T follicular helper cell (primary cell): Measurements from ENCODE around the gene MTCL1.

ENCODE experiments used
- DNase-seq: peaks from one replicate; pipeline ENCODE4 v3.0.0-alpha.2; 2020; ENCODE audit warnings: low read depth

The MTCL1 gene

DNA sequence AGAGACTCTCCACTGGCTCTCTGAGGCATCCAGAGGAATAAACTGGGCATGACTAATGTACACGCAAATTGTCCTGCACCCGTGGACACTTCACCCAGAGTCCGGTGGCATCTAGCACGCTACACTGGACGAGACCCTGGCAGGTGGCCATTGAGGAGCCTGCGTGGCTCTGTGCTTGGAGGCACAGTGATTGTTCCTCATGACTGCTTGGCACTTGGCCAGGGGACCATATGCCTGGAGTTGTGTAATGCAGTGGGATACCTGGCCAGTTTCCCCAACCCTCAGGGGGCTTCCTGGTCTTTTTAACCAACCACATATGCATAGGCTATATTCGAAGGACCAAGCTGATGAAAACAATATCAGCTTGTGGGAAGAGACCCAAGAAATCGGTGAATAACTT, 66.6 kb downstream of the MTCL1 start:
- DNase-seq, result no peak

DNA sequence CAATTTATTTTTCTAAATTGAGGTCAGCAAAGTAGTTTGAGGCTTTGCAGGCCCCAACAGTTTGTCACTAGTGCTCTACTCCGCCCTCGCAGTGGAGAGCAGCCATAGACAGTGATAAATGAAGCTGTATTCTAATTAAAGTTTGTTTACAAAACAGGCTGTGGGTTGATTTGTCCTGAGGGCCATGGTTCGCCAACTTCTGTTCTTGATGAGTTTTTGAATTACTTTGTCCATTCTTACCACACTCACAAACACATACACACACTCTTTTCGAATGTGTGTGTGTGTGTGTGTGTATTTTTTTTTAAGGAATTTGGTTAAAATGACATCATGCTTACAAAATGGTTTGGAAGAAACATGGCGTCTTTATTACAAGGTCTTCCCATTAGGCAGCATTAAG, 68.6 kb downstream of the MTCL1 start:
- no peak for DNase-seq

DNA sequence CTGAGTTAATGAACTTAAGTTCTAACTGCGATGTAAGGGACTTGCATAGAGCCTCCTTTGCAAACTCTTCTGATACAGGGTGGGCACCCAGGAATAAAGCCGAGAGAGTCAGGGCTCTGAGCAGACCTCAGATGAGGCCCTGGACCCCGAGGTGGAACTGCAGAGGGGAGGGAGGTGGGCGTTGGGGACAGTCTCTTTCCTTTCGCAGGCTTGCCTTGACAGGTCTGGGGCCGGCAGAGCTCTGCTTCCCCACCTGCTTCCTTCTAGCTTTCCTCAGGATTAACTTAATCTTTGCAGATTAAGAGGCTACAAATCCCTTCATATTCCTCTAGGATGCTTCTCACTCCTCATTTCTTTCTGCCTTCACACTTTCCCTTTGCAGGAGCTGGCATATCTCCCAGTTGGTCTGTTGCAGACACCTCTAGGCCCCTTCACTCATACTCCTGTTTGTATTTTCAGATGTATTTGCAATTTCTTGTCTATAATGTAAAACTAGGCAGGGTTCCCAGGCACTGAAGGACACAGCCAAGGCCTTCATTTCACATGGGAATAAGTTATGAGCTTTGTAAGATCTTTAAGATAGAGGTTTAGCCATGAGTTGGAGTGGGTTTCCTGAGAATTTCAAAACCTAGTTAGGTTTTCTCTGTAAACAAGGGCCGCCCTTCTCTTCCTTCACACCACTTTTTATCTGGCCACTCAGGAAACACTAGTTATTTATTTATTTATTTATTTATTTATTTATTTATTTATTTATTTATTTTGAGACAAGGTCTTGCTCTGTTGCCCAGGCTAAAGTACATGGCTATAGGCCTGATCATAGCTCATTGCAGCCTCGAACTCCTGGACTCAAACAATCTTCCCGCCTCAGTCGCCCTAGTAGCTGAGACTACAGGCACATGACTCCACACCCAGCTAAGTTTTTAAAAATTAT, 70.9 kb downstream of the MTCL1 start:
- DNase-seq, result no peak

DNA sequence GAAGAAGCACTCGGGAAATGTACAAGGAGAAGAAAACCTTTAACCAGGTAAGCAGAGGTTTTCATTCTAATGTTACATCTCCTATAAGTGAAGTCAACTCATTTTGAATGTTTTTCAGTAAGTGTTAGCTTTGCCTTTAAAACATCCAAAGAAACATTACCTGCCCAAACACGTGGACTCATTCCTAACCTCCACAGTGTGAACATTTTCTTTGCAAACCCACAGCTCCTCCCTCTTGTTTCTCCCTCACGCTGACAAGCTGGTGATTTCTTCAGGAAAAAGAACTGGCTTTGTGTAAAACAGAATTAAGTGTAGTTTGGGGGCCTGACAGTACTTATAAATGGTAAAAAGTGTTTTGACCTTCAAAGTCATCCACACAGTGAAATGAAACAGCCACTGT, 72.5 kb downstream of the MTCL1 start:
- no peak for DNase-seq

DNA sequence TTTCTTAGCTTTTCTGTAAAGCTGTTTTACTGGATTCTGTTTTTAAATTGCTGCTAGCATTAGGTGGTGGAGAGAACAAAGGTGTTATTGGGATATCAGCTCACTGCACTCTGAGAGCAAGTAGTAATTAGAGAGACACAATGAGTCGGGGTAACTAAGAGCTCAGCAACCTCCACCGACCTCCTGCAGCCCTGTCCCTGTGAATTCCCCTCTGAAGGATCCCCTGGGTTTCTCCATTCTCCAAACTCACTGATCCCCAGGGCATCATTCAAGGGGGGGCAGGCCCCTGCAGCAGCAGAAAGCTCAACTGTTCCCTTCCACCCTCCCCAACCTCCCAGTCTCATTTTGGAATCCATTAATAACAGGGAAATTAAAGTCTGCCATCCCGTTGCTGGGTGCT, 73.0 kb downstream of the MTCL1 start:
- DNase-seq, result no peak

DNA sequence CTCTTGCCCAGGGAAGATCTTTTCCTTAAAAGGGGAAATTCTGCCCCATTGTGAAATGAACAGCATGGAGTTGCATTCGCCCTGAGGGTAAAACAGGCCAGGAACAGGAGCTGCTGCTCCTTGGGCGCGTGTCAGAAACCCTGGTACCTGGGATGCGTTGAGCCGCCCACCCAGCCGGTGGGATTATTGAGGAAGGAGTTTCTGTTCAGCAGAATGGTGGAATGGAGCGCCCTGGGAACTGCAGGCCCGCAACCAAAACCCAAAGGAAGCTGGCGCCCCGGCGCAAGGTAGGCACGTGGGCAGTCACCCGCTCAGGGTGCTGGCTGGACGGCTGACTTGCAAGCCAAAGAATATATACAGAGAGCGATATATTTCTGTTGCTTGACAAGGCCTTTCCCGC, 73.5 kb downstream of the MTCL1 start:
- no peak for DNase-seq

DNA sequence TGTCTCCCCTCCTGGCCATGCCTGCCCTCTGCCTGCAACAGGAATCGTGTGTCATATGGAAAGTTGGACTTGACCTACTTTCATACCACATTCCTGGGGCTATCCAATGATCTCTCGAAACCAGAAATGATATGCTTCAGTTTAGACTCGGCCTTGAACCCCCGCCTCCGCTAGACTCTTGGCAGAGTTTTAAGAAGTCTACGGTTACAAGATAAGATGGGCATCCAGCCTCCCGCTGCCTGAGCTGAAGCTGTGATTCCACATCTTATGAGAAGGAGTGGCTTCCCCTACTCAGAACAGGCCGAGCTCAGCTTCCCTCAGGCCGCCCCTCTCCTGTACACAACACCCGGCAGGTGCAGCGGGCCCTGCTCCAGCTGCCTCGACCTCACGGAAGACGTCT, 73.9 kb downstream of the MTCL1 start:
- no peak for DNase-seq

DNA sequence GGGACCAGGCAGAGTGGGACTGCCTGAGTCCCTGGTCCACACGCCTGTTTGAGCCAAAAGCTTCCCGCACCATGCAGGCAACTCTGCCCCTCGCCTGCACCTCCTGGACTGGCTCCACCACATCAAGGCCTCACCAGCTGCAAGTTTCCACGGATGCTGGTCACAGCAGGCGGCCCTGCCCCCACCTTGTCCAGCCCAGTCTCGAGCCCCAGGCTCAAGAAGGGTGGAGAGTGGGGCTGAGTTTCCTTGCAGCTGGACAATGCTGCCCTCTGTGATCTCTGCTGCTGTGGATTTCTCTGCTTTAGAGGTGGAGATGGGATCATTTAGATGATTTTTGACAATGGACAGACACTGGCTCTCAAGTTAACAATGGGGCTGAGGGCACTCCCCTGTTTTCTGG, 74.9 kb downstream of the MTCL1 start:
- no peak for DNase-seq

DNA sequence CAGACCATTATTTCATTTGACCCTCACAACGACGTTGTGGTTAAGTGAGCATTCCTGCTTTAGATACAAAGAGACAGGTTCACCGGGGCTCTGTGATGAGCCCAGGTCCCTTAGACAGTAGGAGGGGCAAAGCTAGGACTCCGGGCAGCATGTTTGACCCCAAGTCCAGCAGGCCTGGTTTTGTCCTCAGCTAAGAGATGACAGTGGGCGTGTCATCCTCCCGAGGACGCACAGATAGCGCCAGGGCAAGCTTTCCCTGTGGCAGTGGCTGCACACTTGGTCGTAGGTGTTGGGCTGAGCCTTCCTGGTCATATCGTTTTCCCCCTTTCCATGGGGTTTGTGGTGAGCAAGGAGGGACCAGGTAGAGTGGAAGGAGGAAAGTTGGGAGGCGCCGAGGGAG, 76.3 kb downstream of the MTCL1 start:
- no peak for DNase-seq

DNA sequence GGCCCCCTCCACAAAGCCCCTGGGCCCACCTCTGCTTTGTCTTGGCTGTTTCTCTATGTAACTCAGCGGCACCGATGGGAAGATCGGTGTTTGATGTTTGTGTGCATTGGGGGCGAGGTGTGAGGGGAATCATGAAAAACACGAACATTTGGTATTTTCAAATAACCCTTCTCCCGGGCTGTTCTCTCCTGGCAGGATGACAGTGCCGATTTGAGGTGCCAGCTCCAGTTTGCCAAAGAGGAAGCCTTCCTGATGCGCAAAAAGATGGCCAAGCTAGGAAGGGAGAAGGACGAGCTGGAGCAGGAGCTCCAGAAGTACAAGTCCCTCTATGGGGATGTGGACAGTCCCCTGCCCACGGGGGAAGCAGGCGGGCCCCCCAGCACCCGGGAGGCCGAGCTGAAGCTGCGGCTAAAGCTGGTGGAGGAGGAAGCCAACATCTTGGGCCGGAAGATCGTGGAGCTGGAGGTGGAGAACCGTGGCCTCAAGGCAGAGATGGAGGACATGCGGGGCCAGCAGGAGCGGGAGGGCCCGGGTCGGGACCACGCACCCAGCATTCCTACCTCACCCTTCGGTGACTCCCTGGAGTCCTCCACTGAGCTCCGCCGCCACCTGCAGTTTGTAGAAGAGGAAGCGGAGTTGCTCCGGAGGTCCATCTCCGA, 78.1 kb downstream of the MTCL1 start:
- no peak for DNase-seq

DNA sequence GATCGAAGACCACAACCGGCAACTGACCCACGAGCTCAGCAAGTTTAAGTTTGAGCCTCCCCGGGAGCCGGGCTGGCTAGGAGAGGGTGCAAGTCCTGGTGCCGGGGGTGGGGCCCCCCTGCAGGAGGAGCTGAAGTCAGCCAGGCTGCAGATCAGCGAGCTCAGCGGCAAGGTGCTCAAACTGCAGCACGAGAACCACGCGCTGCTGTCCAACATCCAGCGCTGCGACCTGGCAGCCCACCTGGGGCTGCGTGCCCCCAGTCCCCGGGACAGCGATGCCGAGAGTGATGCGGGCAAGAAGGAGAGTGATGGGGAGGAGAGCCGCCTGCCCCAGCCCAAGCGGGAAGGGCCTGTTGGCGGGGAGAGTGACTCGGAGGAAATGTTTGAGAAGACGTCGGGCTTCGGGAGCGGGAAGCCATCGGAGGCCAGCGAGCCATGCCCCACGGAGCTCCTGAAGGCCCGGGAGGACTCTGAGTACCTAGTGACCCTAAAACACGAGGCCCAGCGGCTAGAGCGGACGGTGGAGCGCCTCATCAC, 78.7 kb downstream of the MTCL1 start:
- DNase-seq, result no peak

DNA sequence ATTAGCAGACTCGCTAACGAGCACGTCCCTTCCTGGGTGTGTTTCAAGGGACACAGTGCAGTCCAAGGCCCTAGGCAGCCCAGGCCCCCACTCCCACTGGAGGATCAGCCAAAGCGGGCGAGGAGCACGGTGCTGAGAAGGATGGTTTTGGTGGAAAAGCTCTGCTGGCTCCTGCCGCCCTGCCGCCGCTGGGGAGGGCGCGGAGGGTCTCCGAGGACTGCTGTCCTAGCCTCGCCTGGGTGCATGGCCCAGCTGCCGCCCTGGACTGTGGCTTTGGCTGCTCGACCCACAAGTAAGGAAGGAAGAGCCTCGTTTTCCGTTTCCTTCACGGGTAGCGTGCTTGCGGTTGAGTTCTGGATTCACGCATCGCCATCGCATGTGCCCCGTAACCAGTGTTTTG, 79.9 kb downstream of the MTCL1 start:
- no peak for DNase-seq

DNA sequence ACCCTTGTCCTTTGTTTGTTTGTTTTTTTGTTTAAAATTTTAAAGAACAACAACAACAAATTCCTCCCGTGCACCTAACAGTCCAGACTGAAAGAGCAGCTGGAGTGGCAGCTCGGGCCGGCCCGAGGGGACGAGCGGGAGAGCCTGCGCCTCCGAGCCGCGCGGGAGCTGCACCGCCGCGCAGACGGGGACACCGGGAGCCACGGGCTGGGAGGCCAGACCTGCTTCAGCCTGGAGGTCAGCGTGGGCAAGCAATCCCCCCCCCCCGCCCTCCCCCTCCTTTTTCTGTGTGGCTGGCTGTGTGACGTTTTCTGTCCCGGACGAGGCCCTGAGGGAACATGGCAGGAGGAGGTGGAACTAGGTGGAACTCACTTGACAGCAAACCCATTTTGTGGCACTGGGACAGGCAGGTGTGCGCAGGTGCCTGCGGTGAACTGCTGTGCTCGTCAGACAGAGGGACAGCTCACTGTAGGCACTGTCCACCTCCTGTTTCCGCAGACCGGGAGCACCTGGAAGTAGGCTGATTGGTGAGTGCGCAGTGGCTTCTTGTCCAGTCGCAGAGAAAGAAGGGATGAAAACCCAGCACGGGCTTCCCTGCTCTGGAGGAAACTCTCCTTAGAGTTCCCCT, 80.6 kb downstream of the MTCL1 start:
- no peak for DNase-seq

DNA sequence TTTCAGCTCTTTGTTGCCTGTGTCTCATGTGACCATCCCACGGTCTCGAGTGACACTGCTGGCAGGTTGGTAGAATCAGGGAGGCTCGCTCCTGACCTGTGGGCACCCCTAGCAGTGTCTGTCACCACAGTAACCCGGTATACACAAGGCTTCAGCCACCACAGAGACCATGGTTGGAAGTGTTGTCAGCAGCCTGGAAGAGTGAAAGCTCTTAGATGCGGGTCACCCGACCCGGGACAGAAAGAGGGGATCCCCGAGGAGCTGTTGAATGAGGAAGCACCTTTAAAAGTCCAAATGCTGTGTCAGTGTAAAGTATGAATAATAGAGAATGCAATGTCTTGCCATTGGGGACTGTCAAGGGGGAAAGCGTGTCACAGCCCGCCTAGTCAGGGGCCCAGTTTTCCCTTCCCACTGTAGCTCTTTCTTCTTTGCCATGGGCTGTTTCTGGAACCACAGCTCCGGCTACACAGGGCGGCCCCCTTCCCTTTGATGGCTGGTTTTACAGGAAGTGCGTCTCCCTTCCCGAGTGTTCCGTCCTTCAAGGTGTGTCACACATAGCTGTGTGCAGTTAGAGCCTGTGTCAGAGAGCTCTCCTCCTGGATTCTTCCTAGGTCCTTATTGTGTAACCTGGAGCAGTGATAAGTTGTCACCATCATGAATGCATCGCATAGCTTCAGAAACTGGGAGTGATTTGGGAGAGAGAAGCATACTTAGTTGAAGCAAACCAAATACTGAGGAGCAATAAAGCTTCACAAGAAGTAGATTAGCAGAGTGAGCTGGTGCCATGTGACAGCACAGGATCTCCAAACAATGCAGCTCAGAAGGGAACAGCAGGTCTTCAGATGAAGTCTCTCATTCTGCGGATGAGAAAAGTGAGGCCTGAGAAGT, 81.4 kb downstream of the MTCL1 start:
- no peak for DNase-seq

DNA sequence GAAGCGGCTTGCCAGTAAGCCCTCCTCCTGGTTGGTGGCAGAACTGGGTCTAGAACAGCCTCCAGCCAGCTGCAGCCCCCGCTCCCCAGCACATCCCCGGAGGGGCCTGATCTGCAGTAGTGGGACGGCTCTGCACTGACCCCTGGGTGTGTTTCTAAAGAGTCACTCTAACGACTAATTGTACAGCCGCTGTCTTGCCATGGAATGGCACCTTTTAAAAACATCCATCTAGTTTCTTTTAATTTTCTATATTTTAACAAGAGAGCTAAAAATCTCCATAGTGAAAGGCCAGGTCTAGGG, 82.0 kb downstream of the MTCL1 start:
- DNase-seq, result no peak

DNA sequence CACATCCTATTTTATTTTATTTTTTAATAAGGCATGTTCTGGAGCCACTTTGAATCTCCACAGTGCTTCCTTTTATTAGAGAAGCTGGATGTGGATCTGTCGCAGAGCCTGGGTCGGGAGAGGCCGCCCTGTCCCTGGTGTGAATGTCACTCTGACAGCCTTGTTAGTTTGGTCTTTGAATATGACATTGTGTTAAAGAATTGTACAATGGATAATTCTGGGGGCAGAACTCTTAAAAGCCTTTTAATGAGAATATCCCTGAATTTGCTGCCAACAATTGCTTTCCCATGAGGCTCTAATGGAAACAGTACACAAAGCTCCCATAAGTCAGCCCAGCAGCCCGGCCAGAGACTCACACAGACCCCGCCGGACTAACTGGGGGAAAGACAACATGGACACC, 82.4 kb downstream of the MTCL1 start:
- no peak for DNase-seq

DNA sequence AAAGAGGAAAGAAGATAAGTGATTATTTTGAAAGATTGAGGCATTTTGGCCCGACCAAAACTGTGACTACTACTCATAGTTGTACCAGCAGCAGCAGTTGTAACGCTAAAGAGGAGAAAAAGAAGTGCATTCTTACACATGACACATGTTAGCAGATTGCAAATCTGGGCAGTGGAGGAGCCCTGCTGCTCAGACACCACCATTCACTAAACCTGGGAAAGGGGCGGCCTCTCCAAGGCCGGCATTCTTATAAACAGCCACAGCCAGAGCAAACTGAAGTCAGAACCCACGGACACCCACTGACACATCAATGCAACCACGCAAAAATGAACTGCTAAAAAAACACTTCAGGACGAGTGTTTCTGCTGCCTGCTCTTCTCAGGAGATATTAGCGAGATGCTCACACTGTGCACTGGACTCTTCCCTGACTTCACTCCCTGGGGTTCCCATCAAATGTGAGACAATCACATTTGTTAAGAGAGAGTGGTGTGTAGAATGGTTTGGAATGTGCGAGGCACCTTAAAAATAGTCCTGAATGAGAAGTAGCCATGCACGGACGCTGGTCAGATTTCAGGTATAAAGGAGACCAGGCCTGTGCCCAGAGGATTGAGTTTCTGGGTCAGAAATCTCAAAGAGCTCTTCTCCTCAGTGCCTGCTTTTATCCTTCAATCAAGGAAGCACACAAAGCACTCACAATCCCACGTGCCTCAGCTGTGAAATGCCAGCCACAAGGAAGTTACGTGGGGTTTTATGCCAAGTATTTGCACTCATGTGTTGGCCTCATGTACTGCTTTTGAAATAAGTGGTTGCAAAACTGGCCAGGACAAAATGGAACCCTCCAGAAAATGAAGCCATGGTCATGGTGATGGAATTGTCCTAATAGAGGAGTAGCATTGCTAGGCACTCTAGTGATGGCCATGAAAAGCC, 83.4 kb downstream of the MTCL1 start:
- DNase-seq, result no peak

DNA sequence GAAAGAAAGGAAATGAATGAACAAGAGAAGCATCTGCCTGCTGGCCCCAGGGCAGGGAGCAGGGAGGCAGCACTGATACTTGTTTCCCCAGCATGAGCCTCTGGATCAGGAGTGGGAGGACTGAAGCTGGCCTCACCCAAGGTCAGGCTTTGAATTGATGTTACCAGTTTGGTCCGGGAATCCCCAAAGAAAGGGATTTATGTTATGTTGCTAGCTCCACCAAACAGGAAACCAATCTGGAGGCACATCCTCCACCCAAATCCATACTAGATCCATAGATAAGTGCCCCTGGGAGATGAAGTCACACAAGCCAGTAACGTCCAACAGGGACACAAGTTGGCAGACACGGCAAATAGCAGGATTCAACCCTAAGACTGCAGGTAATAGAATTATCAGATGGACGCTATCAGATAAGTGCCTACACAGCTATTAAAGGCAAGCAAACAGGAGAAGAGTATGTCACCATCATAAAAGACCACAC, 85.9 kb downstream of the MTCL1 start:
- DNase-seq, result no peak

DNA sequence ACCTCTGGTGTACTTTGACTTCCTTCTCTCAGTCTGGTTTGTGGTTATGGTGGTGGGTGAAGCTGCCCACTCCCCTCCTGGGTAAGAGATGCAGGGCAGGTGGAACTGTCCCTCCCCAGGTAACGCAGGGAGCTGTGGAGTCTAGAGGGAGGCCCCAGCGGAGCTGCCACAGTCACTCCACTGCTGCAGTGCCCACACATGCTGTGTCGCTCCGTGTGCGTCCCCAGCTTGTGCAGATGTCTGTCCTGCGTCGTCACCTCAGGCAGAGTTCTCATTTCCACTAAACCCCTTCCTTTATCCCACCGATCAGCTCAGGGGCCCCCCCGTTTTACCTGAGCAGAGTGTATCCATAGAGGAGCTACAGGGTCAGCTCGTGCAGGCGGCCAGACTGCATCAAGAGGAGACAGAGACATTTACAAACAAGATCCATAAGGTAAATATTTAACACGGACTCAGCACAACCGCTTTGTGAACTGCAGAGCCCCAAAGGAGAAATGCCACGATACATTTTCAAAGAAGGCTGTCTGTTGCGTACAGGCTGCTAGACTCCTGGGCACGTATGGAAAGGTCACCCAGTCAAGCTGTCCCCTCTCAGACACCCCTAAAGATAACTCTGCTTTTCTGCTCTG, 87.4 kb downstream of the MTCL1 start:
- no peak for DNase-seq

DNA sequence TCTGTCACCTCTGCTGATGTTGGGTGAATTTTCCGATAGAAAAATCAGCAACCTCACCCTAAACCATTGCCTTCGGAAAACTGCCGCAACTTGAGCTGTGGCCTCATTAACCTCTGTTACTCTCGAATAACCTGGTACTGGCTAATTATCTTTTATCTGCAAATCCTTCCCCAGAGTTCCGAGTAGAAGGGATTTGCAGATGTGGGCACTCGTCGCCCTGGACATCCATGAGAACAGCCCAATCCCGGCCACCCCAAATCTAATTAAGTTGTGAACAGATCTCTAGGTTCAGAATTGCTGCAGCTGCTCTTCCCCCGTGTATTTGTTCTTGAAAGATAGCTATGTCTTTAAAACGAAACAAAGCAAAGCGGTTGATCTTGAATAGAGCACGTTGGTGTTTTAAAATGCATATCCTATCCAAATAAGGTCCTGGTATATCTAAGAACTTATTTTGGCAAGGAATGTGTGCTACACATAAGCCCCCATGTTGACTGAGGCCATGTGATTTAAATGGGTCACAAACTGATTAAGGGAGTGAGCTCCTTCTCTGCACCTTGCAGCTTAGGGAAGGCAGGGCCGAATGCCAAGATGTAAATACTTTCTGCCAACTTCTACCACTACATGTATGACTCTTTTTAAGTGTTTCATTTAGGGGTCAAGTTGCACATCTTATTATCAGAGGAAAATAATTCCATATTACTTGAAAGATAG, 88.2 kb downstream of the MTCL1 start:
- DNase-seq, result no peak
